HT1080 (cell line): ENCODE results near the gene CTNND2. TPM values are rescaled to one million over a fixed set of nuclear protein-coding genes. Genes with fewer than 3 reads are reported as not detected.
A peak's percentile ranks its signal among the peaks of the same experiment; 100 is the strongest.

ENCODE experiments used
- DNase-seq: peaks from one replicate; pipeline ENCODE4 v3.0.0-alpha.2; 2015; ENCODE audit warnings: low read depth
- total RNA-seq: library from RNA; depleted of rRNA; stranded (reverse); fragments of >200 nt; shearing (Covaris generic); gene quantifications from 2 replicates; pipeline ENCODE4 v1.2.3, GENCODE V29; 2014

The CTNND2 gene
- total RNA-seq, 1 experiment from 2014 or later, result 0.18 TPM

DNA sequence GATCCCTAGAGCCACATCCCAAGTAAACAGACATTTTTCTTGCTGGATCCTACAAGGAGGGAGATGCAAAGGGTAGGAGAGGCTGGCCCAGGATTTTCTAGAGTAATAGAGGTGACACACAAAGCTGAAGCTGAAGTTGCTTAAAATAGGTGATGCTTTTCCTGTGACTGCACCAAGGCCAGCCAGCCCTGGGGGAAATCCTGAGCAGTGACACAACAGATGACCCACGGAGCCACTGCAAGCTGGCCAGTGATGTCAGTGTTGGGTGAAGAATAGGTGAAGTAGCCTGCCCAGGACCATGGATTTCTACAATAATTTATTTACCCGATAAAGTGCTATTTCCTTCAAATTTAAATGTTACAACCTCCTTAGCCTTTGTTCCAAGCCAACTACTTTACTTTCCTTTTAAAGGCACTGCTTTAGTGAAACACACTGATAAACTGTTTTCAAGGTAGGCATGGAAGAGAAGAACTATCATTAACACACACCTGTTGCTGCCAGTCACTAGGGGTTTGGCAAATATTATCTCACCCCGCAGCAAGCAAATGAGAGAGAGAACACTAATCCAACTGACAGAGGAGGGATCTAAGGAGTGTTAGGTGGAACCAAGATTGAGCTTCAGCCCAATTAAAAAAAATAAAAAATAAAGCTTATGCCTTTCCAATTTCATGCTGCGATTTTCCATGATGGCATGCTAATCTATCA is 123.5 kb downstream of the CTNND2 start:
- DNase-seq, result no peak

DNA sequence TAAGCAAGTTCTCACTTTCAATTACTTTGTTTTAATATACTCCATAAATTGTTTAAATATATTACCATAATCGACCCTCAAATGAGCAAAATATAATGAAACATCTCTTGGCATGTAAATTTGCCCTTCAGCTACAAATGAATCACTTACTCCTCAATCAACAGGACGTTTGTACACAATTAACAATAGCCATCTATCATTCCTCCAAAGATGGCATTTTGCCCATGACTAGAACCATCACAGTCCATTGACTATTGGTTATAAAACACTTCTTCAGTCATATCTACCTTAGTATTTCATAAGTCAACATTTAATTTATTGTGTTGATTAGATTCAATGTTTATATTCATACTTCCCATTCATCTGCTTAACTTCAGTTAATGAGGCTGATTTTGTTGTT is 127.2 kb downstream of the CTNND2 start:
- no peak for DNase-seq

DNA sequence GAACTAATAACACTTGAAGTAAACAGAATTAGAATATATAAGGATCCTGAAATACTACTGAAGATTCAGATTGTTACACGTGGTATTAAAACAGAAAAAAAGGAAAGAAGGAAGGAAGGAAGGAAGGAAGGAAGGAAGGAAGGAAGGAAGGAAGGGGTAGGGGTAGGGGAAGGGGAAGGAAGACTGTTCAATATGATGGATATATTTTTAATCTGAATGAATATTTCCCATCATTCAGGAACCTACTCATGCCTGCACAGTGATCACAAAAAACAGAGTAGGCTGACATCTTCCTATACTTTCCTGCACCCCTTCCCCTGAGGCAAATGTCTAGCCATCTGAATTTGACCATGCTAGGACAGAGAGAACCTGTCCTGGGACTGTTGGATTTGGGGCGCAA is 133.9 kb downstream of the CTNND2 start:
- no peak for DNase-seq

DNA sequence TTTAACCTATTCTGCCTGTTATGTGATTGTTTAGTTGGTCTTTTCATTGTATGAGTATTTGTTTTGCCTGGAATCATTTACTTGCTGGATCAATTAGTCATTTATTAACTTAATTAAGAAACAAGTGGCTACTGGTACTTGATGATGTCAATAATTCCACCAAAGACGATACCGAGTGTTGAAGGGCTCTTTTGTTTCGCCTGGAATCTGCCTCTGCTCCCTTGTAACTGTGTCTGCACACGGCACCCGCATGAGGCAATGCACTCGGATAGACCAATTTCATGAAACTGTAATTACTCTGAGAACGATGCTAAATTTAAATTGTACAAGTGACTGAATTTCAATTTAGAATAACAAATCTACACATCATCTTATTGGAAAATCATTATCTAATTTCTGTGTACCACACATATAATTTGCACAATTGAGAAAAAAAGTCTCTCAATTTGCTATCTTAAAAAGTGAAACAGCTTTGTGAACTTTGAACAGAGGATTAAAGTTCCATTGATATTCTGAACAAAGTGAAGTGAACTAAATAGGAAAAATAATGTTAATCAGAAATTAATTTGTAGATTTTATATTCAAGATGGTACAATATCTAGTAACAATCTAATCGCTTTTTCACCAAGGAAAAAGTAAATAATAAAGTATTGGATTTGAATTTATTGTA is 143.2 kb downstream of the CTNND2 start:
- DNase-seq, result no peak

DNA sequence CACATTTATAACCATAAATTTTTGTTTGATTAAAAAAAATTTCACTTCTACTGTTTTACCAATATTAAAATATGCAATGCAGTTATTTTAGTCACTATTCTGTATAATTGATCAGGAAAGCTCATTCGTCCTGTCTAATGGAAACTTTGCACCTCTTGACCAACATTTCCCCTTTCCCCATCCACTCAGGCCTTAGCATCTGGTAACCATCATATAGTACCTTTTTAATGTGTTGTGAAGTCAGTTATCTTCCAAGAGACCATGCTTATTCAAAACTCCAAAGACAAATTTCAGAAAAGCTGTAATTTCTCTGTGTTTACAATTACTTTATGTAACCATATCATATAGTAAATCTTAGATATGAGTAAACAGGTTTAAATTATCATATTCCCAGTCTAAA is 145.9 kb downstream of the CTNND2 start:
- no peak for DNase-seq

DNA sequence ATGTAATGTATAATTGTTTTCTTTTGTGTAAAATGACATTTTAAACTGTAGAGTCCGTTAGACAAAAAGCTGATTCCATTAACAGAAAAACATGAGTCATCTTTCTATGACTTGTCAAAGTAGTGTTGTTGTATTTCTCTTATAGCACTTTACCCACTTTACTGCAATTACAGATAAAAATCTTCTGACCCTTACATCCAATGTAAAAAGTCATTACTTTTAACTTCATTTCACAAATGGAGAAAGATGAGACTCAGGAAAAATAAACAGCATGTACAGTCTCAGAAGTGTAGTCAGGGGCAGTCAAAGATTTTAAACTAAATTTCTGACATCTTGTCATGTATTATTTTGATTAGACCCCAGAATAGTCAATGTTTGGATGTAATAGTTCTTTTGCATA is 146.6 kb downstream of the CTNND2 start:
- no peak for DNase-seq

DNA sequence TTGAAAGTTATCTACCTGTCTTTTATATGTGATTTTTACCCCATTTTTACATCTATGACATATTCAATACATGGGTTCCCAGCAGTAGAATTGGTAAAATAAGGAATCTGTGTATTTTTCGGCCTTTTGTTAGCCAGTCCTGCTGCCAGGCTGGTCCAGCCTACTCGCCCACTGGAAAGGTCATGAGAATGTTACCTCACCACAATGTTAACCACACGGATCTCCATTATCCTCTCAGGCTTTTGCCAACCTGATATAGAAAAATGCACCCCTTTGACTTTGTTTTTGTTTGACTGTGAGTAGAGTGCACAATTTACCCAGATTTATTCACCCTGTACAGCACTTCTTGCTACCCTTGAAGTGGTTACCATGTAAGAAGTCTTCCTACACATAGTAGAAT is 167.2 kb downstream of the CTNND2 start:
- no peak for DNase-seq

DNA sequence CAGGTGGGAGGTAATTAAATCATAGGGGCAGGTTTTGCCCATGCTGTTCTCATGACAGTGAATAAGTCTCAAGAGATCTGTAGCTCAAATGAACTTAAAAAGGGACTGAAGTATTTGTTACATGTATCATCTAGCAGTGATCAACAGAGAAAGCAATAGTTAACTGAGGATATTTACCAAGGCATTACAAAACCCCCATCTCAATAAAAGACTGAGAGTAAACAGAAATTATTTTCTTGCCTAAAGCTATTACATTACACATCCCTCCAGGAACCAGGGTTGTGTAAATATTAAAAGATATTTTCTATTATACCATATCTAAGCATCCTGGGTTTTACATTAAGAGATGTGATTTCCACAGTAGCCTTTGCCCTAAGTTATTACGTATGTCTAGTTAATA is 169.9 kb downstream of the CTNND2 start:
- no peak for DNase-seq

DNA sequence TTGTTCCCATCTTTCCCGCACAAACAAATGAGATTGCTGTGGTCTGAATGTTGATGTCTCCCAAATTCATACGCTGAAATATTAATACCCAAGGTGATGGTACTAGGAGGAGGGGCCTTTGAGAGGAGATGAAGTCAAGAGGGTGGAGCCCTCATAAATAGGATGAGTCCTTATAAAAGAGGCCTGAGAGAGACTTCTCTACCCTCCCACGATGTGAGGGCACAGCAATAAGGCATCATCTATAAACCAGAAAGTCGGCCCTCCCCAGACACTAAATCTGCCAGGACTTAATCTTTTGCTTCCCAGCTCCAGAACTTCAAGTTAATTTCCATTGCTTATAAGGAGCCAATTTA is 170.4 kb downstream of the CTNND2 start:
- no peak for DNase-seq

DNA sequence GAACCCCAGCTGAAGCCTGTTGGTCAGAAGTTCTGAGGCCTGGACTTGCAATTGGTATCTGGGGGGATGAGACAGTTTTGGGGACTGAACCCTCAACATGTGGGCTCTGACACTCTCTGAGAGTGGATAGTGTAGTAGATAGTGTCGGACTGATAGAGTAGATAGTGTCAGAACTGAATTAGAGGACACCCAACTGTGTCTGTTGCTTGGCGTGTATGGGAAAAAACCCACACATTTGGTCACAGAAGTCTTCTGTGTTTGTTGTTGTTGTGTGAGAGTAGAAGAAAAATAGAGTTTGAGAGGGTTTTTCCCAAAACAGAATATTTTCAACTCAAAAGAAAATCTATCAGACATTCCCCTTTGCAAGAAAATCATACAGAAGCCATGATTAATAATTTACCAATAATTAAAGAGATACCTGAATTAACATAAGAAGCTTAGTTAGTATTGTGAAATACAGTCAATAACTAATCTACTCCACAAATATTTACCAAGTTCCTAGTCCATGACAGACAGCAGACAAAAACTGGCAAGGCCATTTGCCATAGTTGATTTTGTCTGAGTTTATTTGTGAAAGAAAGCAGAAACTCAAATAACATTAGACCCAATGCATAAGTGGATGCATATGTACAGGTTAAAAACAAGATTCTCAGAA is 170.9 kb downstream of the CTNND2 start:
- DNase-seq, result no peak

DNA sequence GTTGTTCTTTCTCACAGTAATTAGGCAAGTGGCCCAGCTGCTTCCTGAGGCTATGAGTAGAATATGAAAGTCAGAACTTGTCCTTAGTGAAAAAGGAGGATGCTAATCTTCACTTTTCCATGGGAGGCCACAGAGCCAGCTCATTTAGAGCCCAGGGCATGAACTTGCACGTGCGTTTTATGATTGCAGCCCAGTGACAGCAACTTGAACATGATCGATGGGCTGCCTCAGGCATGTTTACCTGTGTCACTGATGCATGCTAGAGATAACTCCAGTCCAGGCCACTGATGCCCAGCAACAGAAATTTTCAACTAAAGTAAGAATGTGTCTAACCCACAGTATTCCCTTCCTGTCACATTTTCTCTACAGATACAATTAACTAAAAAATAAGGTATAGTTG is 179.3 kb downstream of the CTNND2 start:
- no peak for DNase-seq

DNA sequence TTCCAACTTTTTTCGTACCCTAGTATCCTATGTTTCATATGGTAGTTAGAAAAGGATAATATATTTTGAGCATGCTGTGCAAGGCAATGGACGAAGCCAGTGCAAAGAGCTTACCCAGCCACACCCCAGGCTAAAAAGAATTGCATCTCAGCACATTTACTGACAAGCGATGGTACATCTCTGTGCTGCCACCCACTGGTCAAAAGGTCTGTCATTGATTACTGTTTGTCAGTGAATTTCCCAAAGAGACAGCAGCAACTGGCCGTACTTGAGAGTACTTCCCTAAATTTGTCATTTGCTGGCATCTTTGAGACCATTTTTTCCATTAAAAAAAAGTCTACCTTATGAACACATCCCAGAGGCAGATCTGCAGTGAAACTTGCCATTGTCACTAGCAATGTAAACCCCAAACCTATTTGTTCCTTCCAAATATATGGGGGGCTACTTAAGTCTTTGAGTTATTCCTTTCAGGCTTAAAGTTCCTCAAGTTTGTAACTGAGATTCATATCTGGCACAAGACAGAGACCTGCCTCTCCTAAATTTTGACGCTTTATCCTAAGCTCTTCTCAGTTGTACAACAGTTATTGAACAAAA is 184.3 kb downstream of the CTNND2 start:
- peak; percentile 61 for DNase-seq

DNA sequence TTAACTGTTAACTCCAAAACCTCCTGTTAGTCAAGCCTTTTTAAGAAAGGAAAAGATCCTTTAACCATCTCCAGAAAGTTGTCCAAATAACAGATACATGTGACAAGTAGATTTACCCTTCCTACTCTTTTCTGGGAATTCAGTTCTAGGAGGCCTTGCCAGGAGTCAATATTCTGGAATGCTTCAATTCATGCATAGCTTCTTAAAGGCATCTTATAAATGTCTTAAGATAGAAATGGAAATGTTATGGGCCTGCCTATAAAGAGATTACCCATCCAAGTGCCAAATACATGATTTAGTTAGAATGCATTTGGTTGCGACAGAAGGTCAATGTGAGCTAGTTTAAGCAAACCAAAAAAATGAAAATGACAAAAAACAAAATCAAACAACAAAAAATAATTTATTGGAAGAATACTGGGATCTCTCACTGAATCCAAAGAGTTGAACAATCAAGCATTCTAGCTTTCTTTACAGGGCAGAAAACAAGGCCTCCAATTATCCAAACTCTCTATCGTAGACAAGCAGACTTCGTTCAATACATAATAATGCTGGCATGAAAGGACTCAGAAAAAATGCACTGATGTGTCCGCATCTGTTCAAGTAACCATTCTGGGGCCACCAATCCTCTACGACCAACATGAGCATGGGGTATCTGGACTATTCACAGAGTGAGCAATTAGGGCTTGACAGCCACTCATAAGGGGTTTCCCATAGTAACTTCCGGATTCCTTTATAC is 188.6 kb downstream of the CTNND2 start:
- DNase-seq, result no peak

DNA sequence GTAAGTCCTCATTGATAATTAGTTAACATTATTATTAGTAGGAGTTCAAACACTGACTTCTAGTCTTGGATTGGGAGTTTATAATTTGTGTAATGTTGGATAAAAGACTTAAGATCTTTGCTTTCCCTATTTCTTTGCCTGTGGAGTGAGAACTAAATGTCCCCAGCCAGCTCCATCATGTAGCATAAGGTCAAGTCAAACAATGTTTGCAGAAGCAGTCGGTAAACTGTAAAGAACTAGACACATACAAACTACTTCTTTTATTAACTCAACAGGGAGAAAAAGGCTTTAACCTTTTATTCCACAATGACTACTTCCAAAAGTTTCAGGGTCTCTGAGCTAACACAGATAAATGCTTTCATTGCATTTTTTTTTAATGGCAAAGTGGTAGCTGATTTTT is 192.3 kb downstream of the CTNND2 start:
- DNase-seq, result no peak

DNA sequence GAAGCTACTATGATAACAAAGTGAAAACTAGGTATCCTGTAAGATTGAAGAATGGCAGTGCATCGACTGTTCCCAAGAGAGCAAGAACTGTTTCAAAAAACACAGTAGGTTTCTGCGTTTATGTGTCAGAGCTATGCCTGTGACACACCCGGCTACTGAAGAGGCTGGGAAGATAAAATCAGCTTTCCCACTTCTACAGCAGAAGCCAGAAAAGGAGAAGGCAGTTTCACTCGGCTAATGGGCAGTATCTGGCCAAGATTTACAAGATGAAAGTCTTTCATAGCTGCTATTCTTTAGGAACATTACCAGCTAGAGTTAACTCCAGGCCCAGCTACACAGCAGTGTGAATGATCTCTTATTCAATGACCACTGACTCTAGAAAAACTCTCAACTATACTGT is 195.2 kb downstream of the CTNND2 start:
- no peak for DNase-seq

DNA sequence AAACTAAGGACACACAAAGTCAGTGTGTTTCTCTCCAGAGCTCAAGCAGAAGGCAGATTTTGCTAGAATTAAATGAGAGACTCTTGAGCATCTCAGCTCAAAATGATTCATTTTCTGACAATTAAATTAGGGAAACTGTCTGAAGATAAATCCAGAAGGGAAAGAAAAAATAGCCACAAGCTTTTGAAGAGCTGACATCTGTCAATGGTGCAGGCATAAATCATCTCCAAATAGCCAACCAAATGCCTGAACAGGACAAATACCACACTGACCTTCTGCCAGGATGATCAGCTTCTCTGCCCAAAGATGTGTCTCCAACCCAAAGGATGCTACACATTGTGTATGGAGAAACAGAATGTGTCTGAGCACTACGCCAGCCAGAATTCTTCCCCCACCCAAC is 199.3 kb downstream of the CTNND2 start:
- DNase-seq, result no peak

DNA sequence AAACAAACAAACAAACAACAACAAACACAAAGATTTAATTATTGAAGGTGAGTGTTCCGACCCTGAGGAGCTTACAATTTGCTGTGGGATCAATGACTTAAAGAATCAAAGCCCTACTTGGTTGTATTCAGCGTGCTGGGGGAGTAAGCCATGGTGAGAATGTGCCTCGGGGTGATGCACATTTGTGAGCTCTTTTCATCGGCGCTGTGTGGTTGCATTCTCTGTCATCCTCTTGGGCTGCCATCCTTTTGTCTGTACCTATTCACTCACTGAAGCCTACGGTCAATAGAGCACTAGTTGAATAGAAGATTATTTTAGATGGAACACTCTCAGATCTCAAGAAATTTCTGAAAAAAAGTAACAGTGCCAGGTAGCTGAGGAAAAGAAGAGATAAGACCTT is 203.9 kb downstream of the CTNND2 start:
- no peak for DNase-seq

DNA sequence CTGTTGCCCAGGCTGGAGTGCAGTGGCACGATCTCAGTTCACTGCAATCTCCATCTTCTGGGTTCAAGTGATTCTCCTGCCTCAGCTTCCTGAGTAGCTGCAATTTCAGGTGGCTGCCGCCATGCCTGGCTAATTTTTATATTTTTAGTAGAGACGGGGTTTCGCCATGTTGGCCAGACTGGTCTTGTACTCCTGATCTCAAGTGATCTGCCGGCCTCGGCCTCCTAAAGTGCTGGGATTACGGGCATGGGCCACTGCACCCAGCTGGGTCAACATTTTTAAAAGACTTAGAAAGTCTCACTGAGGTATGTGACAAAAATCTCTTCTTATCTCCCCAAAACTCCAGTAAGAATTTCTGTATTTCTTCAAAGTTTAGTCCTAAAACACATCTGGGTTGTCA is 211.6 kb downstream of the CTNND2 start:
- DNase-seq, result no peak

DNA sequence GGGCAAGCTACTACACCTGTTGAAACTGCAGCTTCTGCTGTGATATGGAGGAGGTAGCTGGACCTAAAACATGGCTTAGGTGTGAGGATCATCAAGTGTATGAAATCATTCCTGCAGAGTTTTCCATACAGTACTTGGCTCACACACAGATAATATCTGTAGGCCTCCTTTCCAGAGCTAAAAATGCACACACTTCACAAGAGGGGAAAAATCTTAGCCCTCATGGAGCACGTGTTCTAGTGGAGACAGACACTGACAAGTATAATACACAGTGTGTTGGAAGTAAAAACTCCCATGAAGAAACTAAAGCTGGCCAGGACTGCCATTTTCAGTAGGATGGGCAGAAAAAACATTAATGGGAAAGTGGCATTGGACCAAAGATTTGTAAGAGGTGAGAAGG is 216.7 kb downstream of the CTNND2 start:
- no peak for DNase-seq

DNA sequence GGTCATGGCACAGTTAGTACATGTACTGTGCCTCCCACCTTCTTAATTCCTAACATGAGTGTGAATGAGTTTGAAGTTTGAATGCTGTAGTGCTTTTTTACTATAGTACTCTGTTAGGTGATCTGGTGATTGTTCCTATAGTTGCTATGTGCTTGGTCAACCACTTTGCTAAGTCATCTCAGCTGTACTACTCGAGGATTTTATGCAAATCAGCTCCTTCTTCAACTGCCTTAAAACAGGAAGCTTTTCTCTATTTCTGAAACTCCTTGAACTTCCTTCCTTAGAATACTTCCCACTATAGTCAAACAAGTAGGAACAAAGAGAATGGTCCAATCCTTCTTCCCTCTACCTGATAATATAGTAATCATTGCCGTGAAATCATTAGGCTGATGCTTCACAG is 219.6 kb downstream of the CTNND2 start:
- no peak for DNase-seq

DNA sequence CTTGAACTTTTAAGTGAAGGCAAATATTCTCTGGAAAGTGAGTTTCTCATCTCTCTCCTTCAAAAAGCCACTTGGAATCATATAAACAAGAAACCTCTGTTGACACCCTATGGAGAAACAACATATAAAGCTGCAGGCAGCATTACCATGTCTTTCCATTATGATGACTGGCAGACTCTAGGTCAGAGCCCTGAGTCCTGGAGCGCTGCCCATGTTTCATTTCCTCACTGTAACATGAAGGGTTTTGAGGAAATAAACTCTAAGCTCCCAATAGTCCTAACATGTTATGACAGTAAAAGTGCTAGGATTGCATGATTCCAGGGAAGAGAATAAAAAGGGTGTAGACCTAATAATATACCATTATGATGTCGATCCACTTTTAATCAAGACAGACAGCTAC is 220.6 kb downstream of the CTNND2 start:
- no peak for DNase-seq

DNA sequence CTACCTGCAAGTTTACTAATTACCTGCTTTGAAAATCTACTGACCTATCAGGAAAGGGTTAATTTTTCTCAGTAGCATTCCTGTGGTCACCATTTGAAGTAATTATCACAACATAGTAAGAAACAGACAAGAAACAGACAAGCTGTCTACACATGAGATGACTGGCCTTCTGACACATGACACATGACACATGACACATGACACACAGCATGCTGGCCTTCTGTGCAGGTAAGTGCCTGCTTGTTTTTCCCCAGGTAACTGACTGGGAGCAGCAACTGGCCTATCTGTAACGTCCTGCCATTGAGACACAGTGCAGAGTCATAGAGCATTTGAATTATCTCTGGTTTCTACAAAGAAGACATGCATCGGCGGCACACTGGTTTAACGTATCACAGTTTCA is 222.4 kb downstream of the CTNND2 start:
- DNase-seq, result no peak
